ENCODE measurements around the gene CHD3.

The CHD3 gene

DNA sequence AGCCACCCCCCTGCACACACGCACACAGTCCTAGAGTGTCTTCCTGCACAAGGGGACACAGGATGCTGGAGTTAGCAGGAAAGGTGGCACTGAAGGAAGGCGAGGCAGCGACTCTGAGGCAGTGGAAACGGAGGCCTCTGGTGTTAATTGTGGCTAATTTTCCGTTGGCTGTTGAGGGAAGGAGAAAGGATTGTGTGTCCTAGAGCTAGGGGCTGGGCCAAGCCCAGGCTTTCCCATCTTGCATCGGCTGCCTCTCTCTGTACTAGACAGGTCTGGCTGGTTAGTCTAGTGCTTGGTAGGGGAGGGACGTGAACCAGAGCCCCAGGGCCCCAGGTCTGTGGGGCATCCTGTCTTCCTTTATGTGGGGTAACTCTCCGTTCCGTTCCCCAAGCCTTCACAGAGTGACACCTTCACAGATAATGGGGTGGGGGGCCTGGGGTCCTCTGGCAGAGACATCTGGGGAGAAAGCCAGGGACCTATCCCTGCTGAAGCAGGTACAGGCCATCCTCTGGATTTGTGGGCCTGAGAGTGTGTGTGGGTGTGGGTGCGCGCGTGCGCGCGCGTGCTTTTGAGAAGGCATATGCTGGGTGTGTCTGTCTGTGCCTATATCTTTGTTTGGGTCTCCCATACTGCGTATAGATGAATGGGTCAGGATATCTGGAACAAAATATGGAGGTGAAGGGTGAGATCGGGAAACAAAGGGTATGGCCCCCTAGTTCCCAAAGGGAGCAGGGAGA, at the start of gene CHD3:
Gene CHD3, plus strand, starts transcription at position 606 of the 737 bp plus-strand sequence. CDS start 212 bp downstream, outside the sequence.
- Histone ChIP-seq H3K4me1 (ENCODE audit: control insufficient read depth, insufficient read depth, low read length) (peaks cover 39% of the 10 kb centered on the region), H3K36me3 (ENCODE audit: control insufficient read depth, insufficient read depth, low read length) (peaks cover 12% of the 10 kb centered on the region), H3K27me3 (ENCODE audit: control insufficient read depth, insufficient read depth, low read length) (no peaks in the 10 kb centered on the region), H3K9ac (ENCODE audit: low read length) (peak within 1 kb of the TSS; percentile 32), H3K27ac (ENCODE audit: low read depth, low read length) (peak within 1 kb of the TSS; percentile 81), H3K4me3 (ENCODE audit: low read length) (peak within 1 kb of the TSS; percentile 94)

GRCh38 chr17:7839190-7839875, 49.3 kb upstream of the CHD3 start:
- H3K36me3 ChIP-seq (ENCODE audit: control insufficient read depth, insufficient read depth, low read length): peaks cover 3% of the 10 kb centered on the region
- peak overlapping the region; percentile 53 for H3K4me3 ChIP-seq (ENCODE audit: low read length)
- peak overlapping the region; percentile 50 for H3K27ac ChIP-seq (ENCODE audit: low read depth, low read length)
- H3K4me1 ChIP-seq (ENCODE audit: control insufficient read depth, insufficient read depth, low read length): peaks cover 23% of the 10 kb centered on the region
- H3K27me3 ChIP-seq (ENCODE audit: control insufficient read depth, insufficient read depth, low read length): no peaks in the 10 kb centered on the region
- no peak overlapping the region for H3K9ac ChIP-seq (ENCODE audit: low read length)

DNA sequence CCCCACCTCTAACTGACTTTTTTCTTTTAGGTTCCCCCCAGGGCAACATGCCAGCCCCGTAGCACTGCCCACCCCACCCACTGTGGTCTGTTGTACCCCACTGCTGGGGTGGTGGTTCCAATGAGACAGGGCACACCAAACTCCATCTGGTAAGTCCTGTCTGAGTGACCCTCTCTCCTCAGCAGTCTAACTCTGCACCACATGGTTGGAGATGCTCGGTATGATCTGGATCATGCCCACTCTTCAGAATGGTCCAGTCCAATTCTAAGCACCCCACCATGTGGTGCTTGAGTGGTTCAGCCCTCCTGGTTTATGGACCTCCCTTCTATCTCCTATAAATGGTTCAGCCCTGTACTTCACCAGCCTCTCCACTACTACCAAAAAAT, 48.7 kb upstream of the CHD3 start:
- Histone ChIP-seq H3K27me3 (ENCODE audit: control insufficient read depth, insufficient read depth, low read length) (no peaks in the 10 kb centered on the region), H3K4me1 (ENCODE audit: control insufficient read depth, insufficient read depth, low read length) (peaks cover 23% of the 10 kb centered on the region), H3K4me3 (ENCODE audit: low read length) (no peak overlapping the region), H3K9ac (ENCODE audit: low read length) (no peak overlapping the region), H3K36me3 (ENCODE audit: control insufficient read depth, insufficient read depth, low read length) (peaks cover 3% of the 10 kb centered on the region), H3K27ac (ENCODE audit: low read depth, low read length) (no peak overlapping the region)

GRCh38 chr17:7840441-7840840, 48.1 kb upstream of the CHD3 start:
- peaks cover 28% of the 10 kb centered on the region for H3K4me1 ChIP-seq (ENCODE audit: control insufficient read depth, insufficient read depth, low read length)
- no peak overlapping the region for H3K27ac ChIP-seq (ENCODE audit: low read depth, low read length)
- H3K4me3 ChIP-seq (ENCODE audit: low read length): no peak overlapping the region
- peaks cover 3% of the 10 kb centered on the region for H3K36me3 ChIP-seq (ENCODE audit: control insufficient read depth, insufficient read depth, low read length)
- H3K27me3 ChIP-seq (ENCODE audit: control insufficient read depth, insufficient read depth, low read length): no peaks in the 10 kb centered on the region
- H3K9ac ChIP-seq (ENCODE audit: low read length): no peak overlapping the region

DNA sequence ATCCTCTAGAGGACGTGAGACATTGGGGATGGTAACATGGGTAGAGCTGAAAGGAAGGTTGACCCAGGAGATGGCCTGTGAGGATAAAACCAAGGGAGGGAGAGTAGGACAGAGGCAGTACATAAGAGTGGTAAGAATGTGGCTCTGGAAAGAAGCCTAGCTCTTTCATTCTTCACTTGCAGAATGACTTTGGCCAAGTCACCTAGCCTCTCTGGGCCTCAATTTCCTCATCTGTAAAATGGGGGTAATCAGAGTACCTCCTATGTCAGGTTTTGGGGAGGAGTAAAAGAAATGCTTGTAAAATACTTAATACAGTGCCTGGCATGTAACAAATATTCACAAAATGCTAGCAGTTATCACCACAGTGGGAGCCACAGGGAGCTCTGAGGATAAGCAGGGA, 47.7 kb upstream of the CHD3 start:
- Histone ChIP-seq H3K9ac (ENCODE audit: low read length) (no peak overlapping the region), H3K36me3 (ENCODE audit: control insufficient read depth, insufficient read depth, low read length) (peaks cover 3% of the 10 kb centered on the region), H3K4me3 (ENCODE audit: low read length) (peak overlapping the region; percentile 90), H3K4me1 (ENCODE audit: control insufficient read depth, insufficient read depth, low read length) (peaks cover 31% of the 10 kb centered on the region), H3K27ac (ENCODE audit: low read depth, low read length) (peak overlapping the region; percentile 96), H3K27me3 (ENCODE audit: control insufficient read depth, insufficient read depth, low read length) (no peaks in the 10 kb centered on the region)

- Histone ChIP-seq H3K4me1 (ENCODE audit: control insufficient read depth, insufficient read depth, low read length) (peaks cover 31% of the 10 kb centered on the region), H3K9ac (ENCODE audit: low read length) (peak overlapping the region; percentile 94), H3K27ac (ENCODE audit: low read depth, low read length) (peak overlapping the region; percentile 96), H3K27me3 (ENCODE audit: control insufficient read depth, insufficient read depth, low read length) (no peaks in the 10 kb centered on the region), H3K4me3 (ENCODE audit: low read length) (peak overlapping the region; percentile 90), H3K36me3 (ENCODE audit: control insufficient read depth, insufficient read depth, low read length) (peaks cover 7% of the 10 kb centered on the region)
These were observed 47.1 kb upstream of the CHD3 start for GRCh38 chr17:7841396-7841914.

GRCh38 chr17:7841915-7842379, 46.6 kb upstream of the CHD3 start:
- Histone ChIP-seq H3K4me3 (ENCODE audit: low read length) (peak overlapping the region; percentile 90), H3K36me3 (ENCODE audit: control insufficient read depth, insufficient read depth, low read length) (peaks cover 12% of the 10 kb centered on the region), H3K27me3 (ENCODE audit: control insufficient read depth, insufficient read depth, low read length) (no peaks in the 10 kb centered on the region), H3K27ac (ENCODE audit: low read depth, low read length) (peak overlapping the region; percentile 96), H3K4me1 (ENCODE audit: control insufficient read depth, insufficient read depth, low read length) (peaks cover 27% of the 10 kb centered on the region), H3K9ac (ENCODE audit: low read length) (peak overlapping the region; percentile 94)

DNA sequence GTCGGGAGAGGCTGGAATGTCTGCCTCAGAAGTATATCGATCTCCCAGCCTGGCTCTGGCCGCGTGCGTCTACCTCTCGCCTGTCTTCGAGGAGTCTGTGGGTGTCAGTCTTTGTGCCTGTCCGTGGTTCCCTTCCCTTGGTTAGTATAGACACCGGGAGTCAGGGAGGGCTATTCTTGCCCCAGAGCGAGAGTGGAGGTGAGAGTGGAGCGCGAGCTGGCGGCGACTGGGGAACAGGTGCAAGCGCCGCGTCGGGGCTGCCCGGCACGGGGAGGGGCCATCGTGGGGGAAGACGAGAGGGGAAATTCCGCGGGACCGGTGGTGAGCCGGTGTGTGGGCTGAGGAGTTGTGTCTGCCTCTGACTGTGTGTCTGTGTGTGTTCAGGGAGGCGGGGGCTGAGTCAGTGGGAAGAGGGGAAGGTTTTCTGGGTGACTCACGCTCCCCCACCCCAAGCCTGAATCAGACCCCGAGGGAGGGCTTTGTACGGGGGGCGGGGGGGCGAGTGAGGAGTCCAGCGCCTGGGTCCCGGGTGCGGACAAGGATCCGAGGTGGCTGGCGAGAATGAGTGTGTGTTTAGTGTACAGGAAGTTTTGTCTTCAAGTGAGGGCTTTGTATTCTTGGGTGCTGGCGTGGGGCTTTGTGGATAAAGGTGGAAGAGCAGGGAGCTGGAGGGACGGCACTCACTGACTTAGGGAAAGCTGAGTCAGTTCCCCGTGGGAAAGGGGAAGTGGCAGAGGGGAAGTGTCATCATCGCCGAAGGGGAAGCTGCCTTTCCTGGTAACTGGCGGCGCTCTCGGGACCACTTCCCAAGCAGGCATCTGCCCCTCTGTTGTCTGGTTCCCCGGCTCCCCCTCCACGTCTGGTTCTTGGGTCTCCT, 46.0 kb upstream of the CHD3 start:
- H3K4me3 ChIP-seq (ENCODE audit: low read length): peak overlapping the region; percentile 90
- peak overlapping the region; percentile 96 for H3K27ac ChIP-seq (ENCODE audit: low read depth, low read length)
- H3K36me3 ChIP-seq (ENCODE audit: control insufficient read depth, insufficient read depth, low read length): peaks cover 15% of the 10 kb centered on the region
- H3K9ac ChIP-seq (ENCODE audit: low read length): peak overlapping the region; percentile 94
- H3K4me1 ChIP-seq (ENCODE audit: control insufficient read depth, insufficient read depth, low read length): peaks cover 20% of the 10 kb centered on the region
- no peaks in the 10 kb centered on the region for H3K27me3 ChIP-seq (ENCODE audit: control insufficient read depth, insufficient read depth, low read length)

GRCh38 chr17:7843257-7843535, 45.4 kb upstream of the CHD3 start:
- Histone ChIP-seq H3K4me1 (ENCODE audit: control insufficient read depth, insufficient read depth, low read length) (peaks cover 20% of the 10 kb centered on the region), H3K27me3 (ENCODE audit: control insufficient read depth, insufficient read depth, low read length) (no peaks in the 10 kb centered on the region), H3K9ac (ENCODE audit: low read length) (peak overlapping the region; percentile 94), H3K4me3 (ENCODE audit: low read length) (peak overlapping the region; percentile 90), H3K27ac (ENCODE audit: low read depth, low read length) (peak overlapping the region; percentile 96), H3K36me3 (ENCODE audit: control insufficient read depth, insufficient read depth, low read length) (peaks cover 15% of the 10 kb centered on the region)

GRCh38 chr17:7843536-7844291, 44.9 kb upstream of the CHD3 start:
- no peaks in the 10 kb centered on the region for H3K27me3 ChIP-seq (ENCODE audit: control insufficient read depth, insufficient read depth, low read length)

DNA sequence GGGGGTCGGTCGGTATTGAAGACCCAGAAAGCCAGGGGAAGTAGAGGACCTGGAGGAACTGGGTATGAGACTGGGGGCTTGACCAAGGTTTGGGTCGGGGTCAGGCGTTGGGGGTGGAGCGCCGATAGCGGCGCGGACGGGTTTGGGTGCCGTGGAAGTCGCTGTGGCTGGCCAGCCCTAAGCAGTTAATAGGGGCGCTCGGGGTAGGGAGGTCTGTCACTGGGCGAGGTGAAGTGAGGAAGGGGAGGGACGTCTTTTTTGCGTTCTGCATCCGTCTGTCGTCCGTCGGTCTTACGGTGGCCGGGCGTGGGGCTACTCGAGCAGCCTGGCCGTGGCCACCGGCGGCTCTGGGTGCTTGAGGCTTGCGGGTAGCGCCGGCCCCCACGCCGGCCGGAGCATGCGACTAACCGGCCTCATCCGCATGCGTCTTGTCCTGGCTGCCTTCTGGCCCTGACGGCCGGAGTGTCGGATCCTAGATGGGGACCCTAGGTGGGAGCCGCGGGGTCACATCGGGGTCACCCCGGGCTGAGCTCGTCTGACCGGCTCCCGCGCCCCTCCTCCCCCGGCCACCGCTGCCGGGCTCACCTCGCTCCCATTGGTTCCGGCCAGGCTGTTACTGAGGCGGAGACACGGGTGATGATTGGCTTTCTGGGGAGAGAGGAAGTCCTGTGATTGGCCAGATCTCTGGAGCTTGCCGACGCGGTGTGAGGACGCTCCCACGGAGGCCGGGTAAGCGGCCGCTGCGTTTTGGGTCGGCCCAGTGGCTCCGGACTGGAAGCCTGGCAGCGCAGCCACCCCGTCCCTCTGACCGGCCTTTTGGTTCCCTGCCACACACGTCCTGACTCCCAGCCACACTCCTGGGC, 44.1 kb upstream of the CHD3 start:
- Histone ChIP-seq H3K27ac (ENCODE audit: low read depth, low read length) (peak overlapping the region; percentile 96), H3K4me1 (ENCODE audit: control insufficient read depth, insufficient read depth, low read length) (peaks cover 16% of the 10 kb centered on the region), H3K4me3 (ENCODE audit: low read length) (peak overlapping the region; percentile 90)

More at GRCh38 chr17:7843536-7844291, 44.9 kb upstream of the CHD3 start:
- peaks cover 15% of the 10 kb centered on the region for H3K36me3 ChIP-seq (ENCODE audit: control insufficient read depth, insufficient read depth, low read length)
- peaks cover 17% of the 10 kb centered on the region for H3K4me1 ChIP-seq (ENCODE audit: control insufficient read depth, insufficient read depth, low read length)
- peak overlapping the region; percentile 96 for H3K27ac ChIP-seq (ENCODE audit: low read depth, low read length)
- H3K9ac ChIP-seq (ENCODE audit: low read length): peak overlapping the region; percentile 94
- peak overlapping the region; percentile 90 for H3K4me3 ChIP-seq (ENCODE audit: low read length)

More for the DNA sequence above, 44.1 kb upstream of the CHD3 start:
- peak overlapping the region; percentile 86 for H3K9ac ChIP-seq (ENCODE audit: low read length)
- no peaks in the 10 kb centered on the region for H3K27me3 ChIP-seq (ENCODE audit: control insufficient read depth, insufficient read depth, low read length)
- H3K36me3 ChIP-seq (ENCODE audit: control insufficient read depth, insufficient read depth, low read length): peaks cover 19% of the 10 kb centered on the region

Measured in rectal smooth muscle tissue (tissue), 1 donor.